ENCODE results near the gene HES5. TPM values are rescaled to one million over a fixed set of nuclear protein-coding genes. Genes with fewer than 3 reads are reported as not detected.

The HES5 gene
- total RNA-seq, 2 donors from 2014 or later, result 2.6 TPM; not detected in 1

- no peak overlapping the region for H3K4me3 ChIP-seq
- TF ChIP-seq POLR2A (IDR thresholded peaks at IDR 0.05), result no peak
- no peak for TF ChIP-seq POLR2AphosphoS5 (IDR thresholded peaks at IDR 0.05)
- no peak for TF ChIP-seq CTCF (IDR thresholded peaks at IDR 0.05)
- 67% methylated on average over 12 of the region's 18 CpGs for WGBS
- H3K9me3 ChIP-seq, result no peaks in the 10 kb centered on the region
- H3K27me3 ChIP-seq (replicated peaks; ENCODE audit: insufficient read depth), result no peaks in the 10 kb centered on the region
- H3K4me1 ChIP-seq (replicated peaks), result no peaks in the 10 kb centered on the region
- H3K27ac ChIP-seq, result no peak overlapping the region
- intact Hi-C loops (cut with DNase I), result no loop called here
- DNase-seq (ENCODE audit: low spot score), result no peak
- H3K36me3 ChIP-seq, result no peaks in the 10 kb centered on the region
Observed at GRCh38 chr1:2563205-2563604, 33.1 kb upstream of the HES5 start.

DNA sequence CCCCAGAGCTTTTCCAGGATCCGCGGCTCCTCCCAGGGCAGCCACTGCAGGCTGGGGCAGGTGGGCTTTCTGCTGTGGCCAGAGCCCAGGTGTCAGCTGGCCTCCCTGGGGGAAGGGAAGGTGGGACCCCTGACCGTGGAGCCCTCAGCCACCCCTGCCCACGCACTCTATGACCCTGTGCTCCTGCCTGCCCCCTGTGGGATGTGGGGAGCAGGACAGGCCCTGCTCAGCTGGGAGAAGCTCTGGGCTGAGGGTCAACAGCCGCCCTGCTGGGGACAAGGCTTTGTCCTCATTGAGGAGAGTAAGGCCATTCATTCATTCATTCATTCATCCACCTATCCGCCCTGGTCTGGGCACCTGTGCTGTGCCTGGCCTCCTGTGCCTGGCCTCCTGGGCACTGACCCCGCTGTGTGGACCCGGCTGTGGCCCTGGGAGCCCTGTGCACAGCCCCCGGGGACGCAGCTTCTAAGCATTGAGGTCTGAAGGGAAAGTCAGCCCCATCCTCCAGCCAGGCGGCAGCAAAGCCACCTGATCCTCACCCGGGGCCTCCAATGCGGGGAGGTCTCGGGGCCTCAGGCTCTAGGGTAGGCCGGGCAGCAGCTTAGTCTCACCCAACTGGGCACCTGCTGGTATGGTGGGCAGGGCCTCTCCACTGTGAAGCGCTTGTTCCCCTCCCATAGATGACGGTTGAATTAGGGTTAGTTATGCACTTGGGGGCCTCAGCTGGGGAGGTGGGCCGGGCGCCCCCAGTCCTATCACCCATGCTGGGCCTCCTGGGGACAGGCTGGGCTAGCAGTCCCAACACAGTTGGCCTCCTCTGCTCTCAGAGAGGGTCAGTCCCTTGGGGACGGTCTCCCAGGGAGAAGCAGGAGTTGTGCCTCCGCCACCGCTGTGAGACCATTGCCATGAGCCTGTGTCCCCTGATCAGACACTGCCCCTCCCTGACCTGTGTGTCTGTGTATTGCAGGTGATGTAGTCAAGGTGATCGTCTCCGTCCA lies 32.1 kb upstream of the HES5 start:
- Histone ChIP-seq H3K9me3 (no peaks in the 10 kb centered on the region), H3K4me3 (no peak overlapping the region), H3K27ac (no peak overlapping the region), H3K27me3 (replicated peaks; ENCODE audit: insufficient read depth) (no peaks in the 10 kb centered on the region), H3K4me1 (replicated peaks) (peaks cover 7% of the 10 kb centered on the region), H3K36me3 (no peaks in the 10 kb centered on the region)
- WGBS, result 89% methylated on average over 24 of the region's 24 CpGs
- intact Hi-C loops (cut with DNase I), result no loop called here
- TF ChIP-seq POLR2AphosphoS5 (IDR thresholded peaks at IDR 0.05), result no peak
- peak in 2 of 4 experiments; percentile 23 to 46 for TF ChIP-seq CTCF (IDR thresholded peaks at IDR 0.05)
- TF ChIP-seq POLR2A (IDR thresholded peaks at IDR 0.05), result no peak
- DNase-seq (ENCODE audit: low spot score), result no peak

DNA sequence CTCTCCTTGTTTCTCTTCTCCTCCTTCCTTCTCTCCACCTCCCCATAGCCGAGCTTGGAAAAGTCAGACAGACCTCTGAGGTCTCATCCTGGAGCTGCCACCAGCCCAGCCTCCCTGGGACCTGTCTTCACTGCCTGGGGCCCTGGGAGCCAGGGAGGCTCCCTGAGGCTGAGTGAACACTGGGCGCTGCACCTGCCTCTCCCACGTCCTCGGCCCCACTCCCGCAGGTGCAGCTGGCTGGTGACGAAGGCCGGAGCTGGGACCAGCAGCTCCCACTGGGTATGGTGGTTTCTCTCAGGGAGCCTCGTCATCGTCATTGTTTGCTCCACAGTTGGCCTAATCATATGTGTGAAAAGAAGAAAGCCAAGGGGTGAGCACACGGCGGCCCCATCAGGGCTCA lies 31.4 kb upstream of the HES5 start:
- intact Hi-C loops (cut with DNase I), result no loop called here
- peaks cover 9% of the 10 kb centered on the region for H3K4me1 ChIP-seq (replicated peaks)
- TF ChIP-seq CTCF (IDR thresholded peaks at IDR 0.05) (no peak), POLR2A (IDR thresholded peaks at IDR 0.05) (no peak), POLR2AphosphoS5 (IDR thresholded peaks at IDR 0.05) (no peak)
- H3K27ac ChIP-seq, result no peak overlapping the region
- no peak overlapping the region for H3K4me3 ChIP-seq
- DNase-seq (ENCODE audit: low spot score), result no peak
- 85% methylated on average over 11 of the region's 11 CpGs for WGBS
- no peaks in the 10 kb centered on the region for H3K36me3 ChIP-seq
- no peaks in the 10 kb centered on the region for H3K9me3 ChIP-seq
- no peaks in the 10 kb centered on the region for H3K27me3 ChIP-seq (replicated peaks; ENCODE audit: insufficient read depth)

- no peak overlapping the region for H3K27ac ChIP-seq
- H3K4me3 ChIP-seq, result no peak overlapping the region
- intact Hi-C loops (cut with DNase I), result no loop called here
- DNase-seq (ENCODE audit: low spot score), result no peak
- H3K27me3 ChIP-seq (replicated peaks; ENCODE audit: insufficient read depth), result no peaks in the 10 kb centered on the region
- peaks cover 15% of the 10 kb centered on the region for H3K4me1 ChIP-seq (replicated peaks)
- 88% methylated on average over 15 of the region's 15 CpGs for WGBS
- no peaks in the 10 kb centered on the region for H3K9me3 ChIP-seq
- TF ChIP-seq POLR2AphosphoS5 (IDR thresholded peaks at IDR 0.05) (no peak), POLR2A (IDR thresholded peaks at IDR 0.05) (no peak), CTCF (IDR thresholded peaks at IDR 0.05) (no peak)
- H3K36me3 ChIP-seq, result no peaks in the 10 kb centered on the region
Observed at GRCh38 chr1:2560299-2561073, 30.4 kb upstream of the HES5 start.

Measured in prostate gland (tissue), 2 donors.